PC-3 (cell line): ENCODE data around the gene RAB44. TPM values are rescaled to one million over a fixed set of nuclear protein-coding genes. Genes with fewer than 3 reads are reported as not detected.

Experiments
- ATAC-seq: fragments of 200-7000 bp; cut with Tn5 transposase; 2 replicates; pipeline ENCODE4 v1.9.1; 2020; ENCODE audit warnings: mild to moderate bottlenecking, moderate library complexity
- BruUV-seq: library from RNA; stranded (reverse); fragments of 400-500 nt; replicated peaks from 2 replicates; lab custom pipeline; 2021; lab: Mats Ljungman, UMichigan
- CTCF ChIA-PET: fragments of 300-600 bp; sonication (Branson Sonifier 250); formaldehyde crosslinking; loops from one replicate; lab custom pipeline; 2022; ENCODE audit warnings: antibody characterized with exemption; lab: Charles Lee
- POLR2A ChIA-PET: fragments of 300-600 bp; sonication (Branson Sonifier 250); formaldehyde crosslinking; loops from one replicate; lab custom pipeline; 2022; ENCODE audit warnings: antibody characterized with exemption; ENCODE audit not compliant: unreplicated experiment; lab: Charles Lee
- DNase-seq: peaks from one replicate; pipeline ENCODE4 v3.0.0-alpha.2; 2015
- H2AFZ ChIP-seq: fragments of 300-600 bp; sonication (generic); 2 replicates; pipeline ENCODE4 v1.6.0; 2016; ENCODE audit warnings: antibody characterized with exemption, low read length
- H3F3A ChIP-seq: fragments of 300-600 bp; sonication (generic); one replicate; pipeline ENCODE4 v1.6.0; 2017; ENCODE audit warnings: antibody characterized with exemption, low read length, control low read depth, mild to moderate bottlenecking; ENCODE audit not compliant: unreplicated experiment
- H3K27ac ChIP-seq: fragments of 300-600 bp; sonication (generic); 2 replicates; pipeline ENCODE4 v1.5.1; 2016; ENCODE audit warnings: mild to moderate bottlenecking, low read length
- H3K27me3 ChIP-seq: fragments of 300-600 bp; sonication (generic); 2 replicates; pipeline ENCODE4 v1.6.1; 2016; ENCODE audit warnings: low read length, mixed read lengths
- H3K36me3 ChIP-seq: fragments of 300-600 bp; sonication (generic); 2 replicates; pipeline ENCODE4 v1.6.1; 2016; ENCODE audit warnings: low read depth, mixed run types, low read length, mixed read lengths
- H3K4me1 ChIP-seq: fragments of 300-600 bp; sonication (generic); 2 replicates; pipeline ENCODE4 v1.5.1; 2016; ENCODE audit warnings: low read length; ENCODE audit not compliant: insufficient read depth
- H3K4me2 ChIP-seq: fragments of 300-600 bp; sonication (generic); 2 replicates; pipeline ENCODE4 v1.6.0; 2016; ENCODE audit warnings: low read length
- H3K4me3 ChIP-seq: fragments of 300-600 bp; sonication (generic); 2 replicates; pipeline ENCODE4 v1.5.1; 2016; ENCODE audit warnings: mild to moderate bottlenecking, low read length, mixed read lengths
- H3K79me2 ChIP-seq: fragments of 300-600 bp; sonication (generic); 2 replicates; pipeline ENCODE4 v1.6.1; 2017; ENCODE audit warnings: low read length, mixed read lengths
- H3K9ac ChIP-seq: fragments of 300-600 bp; sonication (generic); 2 replicates; pipeline ENCODE4 v1.6.0; 2016; ENCODE audit warnings: mild to moderate bottlenecking, low read length
- H3K9me2 ChIP-seq: fragments of 300-600 bp; sonication (generic); replicated peaks from 2 replicates; pipeline ENCODE4 v1.6.1; 2016; ENCODE audit warnings: mixed run types, low read length, mixed read lengths
- H3K9me3 ChIP-seq: fragments of 300-600 bp; sonication (generic); 2 replicates; pipeline ENCODE4 v1.6.1; 2016; ENCODE audit warnings: low read length, mixed read lengths
- H4K20me1 ChIP-seq: fragments of 300-600 bp; sonication (generic); 2 replicates; pipeline ENCODE4 v1.6.1; 2016; ENCODE audit warnings: low read length, mixed read lengths
- CTCF ChIP-seq: fragments of 300-600 bp; sonication (generic); conservative IDR thresholded peaks from 2 replicates; pipeline ENCODE4 v1.5.1; 2017; ENCODE audit warnings: antibody characterized with exemption, low read depth, mild to moderate bottlenecking, low read length
- EZH2 ChIP-seq: fragments of 300-600 bp; sonication (generic); IDR thresholded peaks from one replicate; pipeline ENCODE4 v1.6.1; 2017; ENCODE audit warnings: antibody characterized with exemption, mild to moderate bottlenecking, low read length; ENCODE audit not compliant: unreplicated experiment
- EZH2phosphoT487 ChIP-seq: fragments of 300-600 bp; sonication (generic); IDR thresholded peaks from 2 replicates; pipeline ENCODE4 v1.6.1; 2018; ENCODE audit warnings: mild to moderate bottlenecking, antibody characterized with exemption, low read length, borderline replicate concordance
- intact Hi-C: fragments of 100-400 bp; cut with micrococcal nuclease; formaldehyde crosslinking; loops from 2 replicates; pipeline ENCODE4 v1.9.0; 2023
- total RNA-seq: library from RNA; depleted of rRNA; stranded (reverse); fragments of >200 nt; gene quantifications from 2 replicates; pipeline ENCODE4 v1.2.3, GENCODE V29; 2014

RAB44 gene
- total RNA-seq, 1 experiment from 2014 or later = not detected

- TF ChIP-seq EZH2 (no peak), CTCF (no peak), EZH2phosphoT487 (no peak)
- Histone ChIP-seq H3K36me3 (no peaks in the 10 kb centered on the region), H3K27me3 (no peaks in the 10 kb centered on the region), H3K4me1 (peaks cover 22% of the 10 kb centered on the region), H3K27ac (no peak overlapping the region), H3K9ac (no peak overlapping the region), H4K20me1 (no peaks in the 10 kb centered on the region), H3K9me2 (no peaks in the 10 kb centered on the region), H3K4me3 (no peak overlapping the region), H3K79me2 (no peaks in the 10 kb centered on the region), H3F3A (no peaks in the 10 kb centered on the region), H2AFZ (no peak overlapping the region), H3K9me3 (no peaks in the 10 kb centered on the region), H3K4me2 (no peak overlapping the region)
- intact Hi-C loops = no loop called here
- POLR2A ChIA-PET = no interaction called here
- BruUV-seq = no TSS peak
- ATAC-seq (no peak), DNase-seq (no peak)
- CTCF ChIA-PET = no interaction called here
Observed at GRCh38 chr6:36737043-36737785, 39.6 kb downstream of the RAB44 start.

GRCh38 chr6:36738108-36738507 is 40.5 kb downstream of the RAB44 start:
- BruUV-seq = no TSS peak
- CTCF ChIA-PET = no interaction called here
- H3K4me3 ChIP-seq = no peak overlapping the region
- no peak overlapping the region for H3K4me2 ChIP-seq
- ATAC-seq (no peak), DNase-seq (no peak)
- H3K9me2 ChIP-seq = no peaks in the 10 kb centered on the region
- no peaks in the 10 kb centered on the region for H3K36me3 ChIP-seq
- TF ChIP-seq EZH2 (no peak), EZH2phosphoT487 (no peak), CTCF (no peak)
- H3F3A ChIP-seq = no peaks in the 10 kb centered on the region
- no peaks in the 10 kb centered on the region for H3K9me3 ChIP-seq
- intact Hi-C loops = no loop called here
- H3K27ac ChIP-seq = no peak overlapping the region
- POLR2A ChIA-PET = no interaction called here
- no peak overlapping the region for H3K9ac ChIP-seq
- H3K27me3 ChIP-seq = no peaks in the 10 kb centered on the region
- peaks cover 22% of the 10 kb centered on the region for H3K4me1 ChIP-seq
- no peak overlapping the region for H2AFZ ChIP-seq
- no peaks in the 10 kb centered on the region for H3K79me2 ChIP-seq
- H4K20me1 ChIP-seq = no peaks in the 10 kb centered on the region
